SK-N-SH treated with all-trans-retinoic acid at 6 μM for 48 hours (cell line): ENCODE results near the gene PLXDC2.

Experiments
- ATAC-seq: fragments of 200-7000 bp; cut with Tn5 transposase; 3 replicates; pipeline ENCODE4 v1.9.1; 2020; ENCODE audit warnings: mild to moderate bottlenecking, moderate library complexity
- ARNTL ChIP-seq: fragments of 450-650 bp; formaldehyde crosslinking; IDR thresholded peaks from 2 replicates; pipeline ENCODE4 v1.5.0; 2020; ENCODE audit warnings: low read depth, mild to moderate bottlenecking, moderate library complexity, borderline replicate concordance
- BACH2 ChIP-seq: fragments of 250-450 bp; sonication (Bioruptor Pico); IDR thresholded peaks from 2 replicates; pipeline ENCODE4 v1.9.0; 2021; ENCODE audit warnings: mild to moderate bottlenecking, borderline replicate concordance
- CREB5 ChIP-seq: fragments of 250-450 bp; sonication (Bioruptor Pico); IDR thresholded peaks from 2 replicates; pipeline ENCODE4 v1.5.1; 2020; ENCODE audit warnings: low read depth, mild to moderate bottlenecking, moderate library complexity
- CSDC2 ChIP-seq: fragments of 250-450 bp; sonication (Bioruptor Pico); IDR thresholded peaks from 2 replicates; pipeline ENCODE4 v1.5.0; 2020; ENCODE audit warnings: mild to moderate bottlenecking, moderate library complexity
- CSRNP3 ChIP-seq: fragments of 250-450 bp; sonication (Bioruptor Pico); IDR thresholded peaks from 2 replicates; pipeline ENCODE4 v1.5.1; 2021; ENCODE audit warnings: mild to moderate bottlenecking, moderate library complexity
- ESRRG ChIP-seq: fragments of 250-450 bp; sonication (Bioruptor Pico); IDR thresholded peaks from 2 replicates; pipeline ENCODE4 v1.6.1; 2021; ENCODE audit warnings: mild to moderate bottlenecking
- GLIS3 ChIP-seq: fragments of 250-450 bp; sonication (Bioruptor Pico); IDR thresholded peaks from 2 replicates; pipeline ENCODE4 v1.5.0; 2020; ENCODE audit warnings: mild to moderate bottlenecking, moderate library complexity
- ISL1 ChIP-seq: fragments of 250-450 bp; sonication (Bioruptor Pico); IDR thresholded peaks from 2 replicates; pipeline ENCODE4 v2.1.2; 2022; ENCODE audit warnings: mild to moderate bottlenecking, moderate library complexity
- OSR1 ChIP-seq: fragments of 250-450 bp; sonication (Bioruptor Pico); IDR thresholded peaks from 2 replicates; pipeline ENCODE4 v1.8.0; 2022; ENCODE audit warnings: moderate library complexity, mild to moderate bottlenecking, inconsistent platforms
- PATZ1 ChIP-seq: fragments of 250-450 bp; sonication (Bioruptor Pico); IDR thresholded peaks from 2 replicates; pipeline ENCODE4 v1.8.0; 2020; ENCODE audit warnings: mild to moderate bottlenecking, moderate library complexity, borderline replicate concordance
- PPARA ChIP-seq: fragments of 250-450 bp; sonication (Bioruptor Pico); IDR thresholded peaks from 2 replicates; pipeline ENCODE4 v1.5.0; 2020; ENCODE audit warnings: mild to moderate bottlenecking, borderline replicate concordance
- RARB ChIP-seq: fragments of 250-450 bp; sonication (Bioruptor Pico); IDR thresholded peaks from 2 replicates; pipeline ENCODE4 v1.8.0; 2021; ENCODE audit warnings: mild to moderate bottlenecking, moderate library complexity
- SNAI2 ChIP-seq: fragments of 250-450 bp; sonication (Bioruptor Pico); IDR thresholded peaks from 2 replicates; pipeline ENCODE4 v1.5.0; 2020; ENCODE audit warnings: mild to moderate bottlenecking, moderate library complexity
- TOX ChIP-seq: fragments of 250-450 bp; sonication (Bioruptor Pico); IDR thresholded peaks from 2 replicates; pipeline ENCODE4 v1.8.0; 2021; ENCODE audit warnings: mild to moderate bottlenecking, moderate library complexity, borderline replicate concordance
- TSHZ2 ChIP-seq: fragments of 250-450 bp; sonication (Bioruptor Pico); IDR thresholded peaks from 2 replicates; pipeline ENCODE4 v1.5.0; 2020; ENCODE audit warnings: mild to moderate bottlenecking, moderate library complexity
- ZC3H10 ChIP-seq: fragments of 250-450 bp; sonication (Bioruptor Pico); IDR thresholded peaks from 2 replicates; pipeline ENCODE4 v1.5.1; 2021; ENCODE audit warnings: mild to moderate bottlenecking, moderate library complexity
- ZFP3 ChIP-seq: fragments of 250-450 bp; sonication (Bioruptor Pico); IDR thresholded peaks from 2 replicates; pipeline ENCODE4 v1.5.0; 2020; ENCODE audit warnings: mild to moderate bottlenecking, moderate library complexity
- ZNF565 ChIP-seq: fragments of 450-650 bp; formaldehyde crosslinking; conservative IDR thresholded peaks from 2 replicates; pipeline ENCODE4 v1.5.0; 2020; ENCODE audit warnings: low read depth, mild to moderate bottlenecking, moderate library complexity
- ZNF70 ChIP-seq: fragments of 450-650 bp; formaldehyde crosslinking; IDR thresholded peaks from 2 replicates; pipeline ENCODE4 v1.5.0; 2020; ENCODE audit warnings: mild to moderate bottlenecking, moderate library complexity
- ZNF8 ChIP-seq: fragments of 450-650 bp; formaldehyde crosslinking; IDR thresholded peaks from 2 replicates; pipeline ENCODE4 v1.5.0; 2020; ENCODE audit warnings: mild to moderate bottlenecking, moderate library complexity
- TF ChIP-seq, protein P1 (sequence below): fragments of 250-450 bp; sonication (Bioruptor Pico); IDR thresholded peaks from 2 replicates; pipeline ENCODE4 v1.8.0; 2021; ENCODE audit warnings: low read depth, mild to moderate bottlenecking, moderate library complexity, borderline replicate concordance

The PLXDC2 gene

GRCh38 chr10:20144268-20144667 is 328.0 kb downstream of the PLXDC2 start:
- no peak for TF ChIP-seq ZFP3
- no peak for TF ChIP-seq RARB (CRISPR knock-in tag)
- no peak for TF ChIP-seq ZNF8
- no peak for TF ChIP-seq ZNF70 (CRISPR knock-in tag)
- TF ChIP-seq ZNF565 (CRISPR knock-in tag): no peak
- TF ChIP-seq ESRRG (CRISPR knock-in tag): no peak
- TF ChIP-seq ARNTL (CRISPR knock-in tag): no peak
- TF ChIP-seq CSDC2 (CRISPR knock-in tag): no peak
- TF ChIP-seq OSR1 (CRISPR knock-in tag): no peak
- no peak for TF ChIP-seq PATZ1
- TF ChIP-seq ZC3H10 (CRISPR knock-in tag): no peak
- no peak for TF ChIP-seq CSRNP3 (CRISPR knock-in tag)
- TF ChIP-seq TOX (CRISPR knock-in tag): no peak
- TF ChIP-seq CREB5 (CRISPR knock-in tag): no peak
- TF ChIP-seq GLIS3: no peak
- no peak for ATAC-seq

- no peak for ATAC-seq
- TF ChIP-seq TSHZ2 (CRISPR knock-in tag) (no peak), ZNF8 (no peak), ZFP3 (no peak), BACH2 (CRISPR knock-in tag) (no peak)
Observed at GRCh38 chr10:20146004-20146403, 329.8 kb downstream of the PLXDC2 start.

DNA sequence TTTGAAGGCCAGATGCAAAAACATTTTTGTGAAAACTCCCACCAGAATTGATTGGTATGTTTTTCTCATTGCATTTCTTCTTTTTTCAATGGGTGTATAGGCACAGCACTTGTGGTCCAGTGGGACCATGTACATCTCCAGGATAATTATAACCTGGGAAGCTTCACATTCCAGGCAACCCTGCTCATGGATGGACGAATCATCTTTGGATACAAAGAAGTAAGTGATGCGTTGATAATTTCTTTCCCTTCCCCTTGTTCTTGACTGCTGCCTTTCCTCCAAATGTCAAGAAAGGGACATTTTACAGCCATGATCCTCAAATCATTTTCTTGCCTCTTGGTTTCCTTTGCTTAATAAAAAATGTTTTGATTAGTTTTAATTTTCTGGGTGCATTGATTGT is 331.5 kb downstream of the PLXDC2 start:
- TF ChIP-seq CREB5 (CRISPR knock-in tag): no peak
- TF ChIP-seq CSRNP3 (CRISPR knock-in tag): no peak
- TF ChIP-seq, all 23 proteins: peak for 0
- ATAC-seq: no peak

- no peak for ATAC-seq
- TF ChIP-seq, protein P1, sequence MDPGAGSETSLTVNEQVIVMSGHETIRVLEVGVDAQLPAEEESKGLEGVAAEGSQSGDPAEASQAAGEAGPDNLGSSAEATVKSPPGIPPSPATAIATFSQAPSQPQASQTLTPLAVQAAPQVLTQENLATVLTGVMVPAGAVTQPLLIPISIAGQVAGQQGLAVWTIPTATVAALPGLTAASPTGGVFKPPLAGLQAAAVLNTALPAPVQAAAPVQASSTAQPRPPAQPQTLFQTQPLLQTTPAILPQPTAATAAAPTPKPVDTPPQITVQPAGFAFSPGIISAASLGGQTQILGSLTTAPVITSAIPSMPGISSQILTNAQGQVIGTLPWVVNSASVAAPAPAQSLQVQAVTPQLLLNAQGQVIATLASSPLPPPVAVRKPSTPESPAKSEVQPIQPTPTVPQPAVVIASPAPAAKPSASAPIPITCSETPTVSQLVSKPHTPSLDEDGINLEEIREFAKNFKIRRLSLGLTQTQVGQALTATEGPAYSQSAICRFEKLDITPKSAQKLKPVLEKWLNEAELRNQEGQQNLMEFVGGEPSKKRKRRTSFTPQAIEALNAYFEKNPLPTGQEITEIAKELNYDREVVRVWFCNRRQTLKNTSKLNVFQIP (CRISPR knock-in tag): no peak
- TF ChIP-seq PPARA: no peak
- TF ChIP-seq ARNTL (CRISPR knock-in tag): no peak
- TF ChIP-seq ZFP3: no peak
- no peak for TF ChIP-seq ISL1 (CRISPR knock-in tag)
- no peak for TF ChIP-seq CSDC2 (CRISPR knock-in tag)
- no peak for TF ChIP-seq CREB5 (CRISPR knock-in tag)
- TF ChIP-seq SNAI2 (CRISPR knock-in tag): no peak
- no peak for TF ChIP-seq PATZ1
- no peak for TF ChIP-seq ZNF8
- no peak for TF ChIP-seq ZNF70 (CRISPR knock-in tag)
Observed at GRCh38 chr10:20156511-20156910, 340.3 kb downstream of the PLXDC2 start.
